ENCODE measurements around the gene EAF1. TPM values are rescaled to one million over a fixed set of nuclear protein-coding genes. Genes with fewer than 3 reads are reported as not detected.

The EAF1 gene
- total RNA-seq, 4 donors from 2014 or later, result 18.3 to 35.5 (median 28.2) TPM

DNA sequence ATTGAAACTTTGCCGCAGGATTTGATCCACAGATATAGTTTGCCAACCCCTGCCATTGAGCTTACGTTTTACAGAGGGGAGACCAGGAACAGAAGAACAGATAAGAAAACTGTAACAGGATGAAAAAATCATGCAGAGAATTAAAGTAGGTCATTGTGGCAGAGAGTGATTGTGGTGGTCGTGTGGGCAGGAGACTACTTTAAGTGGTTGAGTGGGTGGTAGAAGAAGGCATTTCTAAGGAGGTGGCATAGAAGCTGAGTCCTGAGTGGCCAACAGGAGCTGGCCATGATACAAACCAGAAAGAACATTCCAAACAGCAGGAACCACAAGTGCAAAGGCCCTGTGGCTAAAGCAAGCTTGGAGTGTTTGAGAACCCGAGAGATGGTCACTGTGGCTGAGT is 59.6 kb downstream of the EAF1 start:
- WGBS, 2 donors, result 90 to 96% methylated on average over 4 of the region's 4 CpGs
- TF ChIP-seq, protein P1, sequence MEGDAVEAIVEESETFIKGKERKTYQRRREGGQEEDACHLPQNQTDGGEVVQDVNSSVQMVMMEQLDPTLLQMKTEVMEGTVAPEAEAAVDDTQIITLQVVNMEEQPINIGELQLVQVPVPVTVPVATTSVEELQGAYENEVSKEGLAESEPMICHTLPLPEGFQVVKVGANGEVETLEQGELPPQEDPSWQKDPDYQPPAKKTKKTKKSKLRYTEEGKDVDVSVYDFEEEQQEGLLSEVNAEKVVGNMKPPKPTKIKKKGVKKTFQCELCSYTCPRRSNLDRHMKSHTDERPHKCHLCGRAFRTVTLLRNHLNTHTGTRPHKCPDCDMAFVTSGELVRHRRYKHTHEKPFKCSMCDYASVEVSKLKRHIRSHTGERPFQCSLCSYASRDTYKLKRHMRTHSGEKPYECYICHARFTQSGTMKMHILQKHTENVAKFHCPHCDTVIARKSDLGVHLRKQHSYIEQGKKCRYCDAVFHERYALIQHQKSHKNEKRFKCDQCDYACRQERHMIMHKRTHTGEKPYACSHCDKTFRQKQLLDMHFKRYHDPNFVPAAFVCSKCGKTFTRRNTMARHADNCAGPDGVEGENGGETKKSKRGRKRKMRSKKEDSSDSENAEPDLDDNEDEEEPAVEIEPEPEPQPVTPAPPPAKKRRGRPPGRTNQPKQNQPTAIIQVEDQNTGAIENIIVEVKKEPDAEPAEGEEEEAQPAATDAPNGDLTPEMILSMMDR (IDR thresholded peaks at IDR 0.05), result no peak
- no peak for TF ChIP-seq POLR2A (IDR thresholded peaks at IDR 0.05)
- no peak for DNase-seq (ENCODE audit: low spot score in 2 of 2)
- H3K4me3 ChIP-seq (ENCODE audit: low read depth, poor library complexity, severe bottlenecking), result no peak overlapping the region
- intact Hi-C loops (cut with DNase I; ENCODE audit: low total_unique reads), result no loop called here

DNA sequence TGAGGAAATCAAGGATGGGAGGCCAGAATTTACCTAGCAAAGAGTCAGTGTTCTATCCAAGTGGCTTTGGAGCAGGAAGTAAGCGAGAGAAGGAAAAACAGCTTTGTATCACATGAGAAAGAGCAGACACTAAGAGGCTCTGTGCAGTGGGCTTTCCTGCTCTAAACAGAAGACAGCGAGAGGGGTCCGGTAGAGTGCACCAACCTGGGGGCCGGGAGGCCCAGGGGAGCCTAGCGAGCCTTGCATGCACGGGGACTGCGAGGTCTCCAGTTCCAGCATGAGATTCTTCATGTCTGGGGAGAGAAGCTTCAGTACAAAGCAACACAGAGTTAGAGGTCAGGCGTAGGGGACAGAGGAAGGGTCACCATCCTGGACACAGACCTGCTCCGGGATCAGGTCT is 60.6 kb downstream of the EAF1 start:
- DNase-seq (ENCODE audit: low spot score in 2 of 2), result no peak
- intact Hi-C loops (cut with DNase I; ENCODE audit: low total_unique reads), result no loop called here

DNA sequence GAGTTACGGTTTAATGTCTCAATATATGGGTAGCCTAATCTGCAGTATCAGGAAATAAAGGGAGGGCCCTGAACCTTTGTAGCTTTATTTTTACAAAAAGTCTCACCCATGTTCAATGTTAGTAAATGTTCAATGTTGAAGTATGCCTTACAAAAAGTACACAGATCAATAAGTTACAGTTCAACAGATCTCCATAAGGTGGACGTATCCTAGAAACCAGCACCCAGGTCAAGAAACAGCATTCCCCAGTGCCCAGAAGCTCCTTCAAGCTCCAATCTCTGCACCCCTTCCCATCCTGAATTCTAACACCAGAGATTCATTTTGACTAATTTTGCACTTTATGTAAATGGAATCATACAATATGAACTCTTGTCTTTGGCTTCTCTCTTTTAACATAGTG is 62.8 kb downstream of the EAF1 start:
- DNase-seq (ENCODE audit: low spot score in 2 of 2), result no peak
- H3K4me3 ChIP-seq (ENCODE audit: low read depth, poor library complexity, severe bottlenecking), result no peak overlapping the region
- intact Hi-C loops (cut with DNase I; ENCODE audit: low total_unique reads), result no loop called here
- TF ChIP-seq, protein P1 (IDR thresholded peaks at IDR 0.05), result no peak
- no peak for TF ChIP-seq POLR2A (IDR thresholded peaks at IDR 0.05)
- WGBS, 2 donors, result 95 to 100% methylated on average over 2 of the region's 2 CpGs

More for the DNA sequence above, 60.6 kb downstream of the EAF1 start:
- TF ChIP-seq POLR2A (IDR thresholded peaks at IDR 0.05), result no peak
- TF ChIP-seq, protein P1 (IDR thresholded peaks at IDR 0.05), result no peak
- no peak overlapping the region for H3K4me3 ChIP-seq (ENCODE audit: low read depth, poor library complexity, severe bottlenecking)
- WGBS, 2 donors, result 96 to 99% methylated on average over 9 of the region's 9 CpGs

DNA sequence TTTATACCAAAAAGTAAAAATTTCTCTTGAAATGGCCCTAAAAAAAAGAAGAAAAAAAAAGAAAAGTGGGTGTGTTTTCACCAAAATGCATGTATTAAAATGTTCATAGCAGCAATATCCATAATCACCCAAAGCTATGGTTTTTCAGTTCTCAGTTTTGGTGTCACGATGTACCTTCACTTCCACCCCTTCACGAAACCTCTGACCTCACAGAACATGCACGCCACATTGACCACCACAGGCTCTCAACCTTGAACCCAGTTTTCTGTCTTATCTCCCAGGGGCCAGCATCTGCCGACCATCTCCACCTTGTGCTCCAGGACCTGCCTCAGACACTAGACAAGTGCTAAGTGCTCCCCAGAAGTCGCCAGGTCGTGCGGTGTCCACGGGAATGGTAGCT is 63.7 kb downstream of the EAF1 start:
- TF ChIP-seq POLR2A (IDR thresholded peaks at IDR 0.05), result no peak
- TF ChIP-seq, protein P1 (IDR thresholded peaks at IDR 0.05), result no peak
- WGBS, 2 donors, result 96 to 97% methylated on average over 8 of the region's 8 CpGs
- H3K4me3 ChIP-seq (ENCODE audit: low read depth, poor library complexity, severe bottlenecking), result no peak overlapping the region

More for the DNA sequence above, 63.7 kb downstream of the EAF1 start:
- intact Hi-C loops (cut with DNase I; ENCODE audit: low total_unique reads), result no loop called here
- DNase-seq (ENCODE audit: low spot score in 2 of 2), result no peak

Other genes starting within 250 kb of the EAF1 start
- 10 to 100 TPM; 44.0 to 80.5 (median 49.1) TPM for gene CAPN7, start 221.4 kb upstream of the EAF1 start, total RNA-seq
- gene SH3BP5, start 95.0 kb upstream of the EAF1 start, total RNA-seq, result 10 to 100 TPM; 10.7 to 30.3 (median 18.5) TPM
- 10 to 100 TPM in 1 of 4 donors, 1 to 10 TPM in 3; 4.9 to 15.2 (median 7.9) TPM for gene METTL6, start 54 bp upstream of the EAF1 start, total RNA-seq
- gene COLQ, start 94.1 kb downstream of the EAF1 start, total RNA-seq, result 1 to 10 TPM in 3 of 4 donors, under 1 TPM in 1; 0.10 to 3.3 (median 1.8) TPM
- gene HACL1, start 174.0 kb downstream of the EAF1 start, total RNA-seq, result 10 to 100 TPM; 13.6 to 20.4 (median 18.2) TPM
- 10 to 100 TPM; 18.1 to 24.6 (median 21.4) TPM for gene BTD, start 174.1 kb downstream of the EAF1 start, total RNA-seq

Measured in lower leg skin (tissue), 4 donors.